ENCODE data around the gene NT5C1A. TPM values are rescaled to one million over a fixed set of nuclear protein-coding genes. Genes with fewer than 3 reads are reported as not detected.

The NT5C1A gene
- total RNA-seq, 2 experiments from 2014 or later: 1.1 to 1.3 TPM

GRCh38 chr1:39672551-39672947 is 642 bp upstream of the NT5C1A start:
- Histone ChIP-seq H3K27me3 (ENCODE audit: control insufficient read depth in 1 of 2, insufficient read depth in 2 of 2, low read length in 2 of 2) (peaks cover 45 to 46% of the 10 kb centered on the region in 2 experiments), H3K4me3 (ENCODE audit: low read length) (peak overlapping the region; percentile 28), H3K9me3 (ENCODE audit: control insufficient read depth in 1 of 2, insufficient read depth in 1 of 2, low read length in 2 of 2) (peaks cover 0 to 5% of the 10 kb centered on the region in 2 experiments), H3K36me3 (ENCODE audit: insufficient read depth, low read length) (no peaks in the 10 kb centered on the region), H3K27ac (ENCODE audit: low read depth in 1 of 2, low read length in 2 of 2) (no peak overlapping the region), H3K4me1 (ENCODE audit: insufficient read depth, low read length) (peaks cover 17% of the 10 kb centered on the region)
- intact Hi-C loops (cut with DNase I, micrococcal nuclease): loop anchor here (1.0 to 2.0 kb wide), 3 partner anchors 16 to 48 kb away; no protein-coding TSS in a partner anchor
- peak; percentile 39 for ATAC-seq (ENCODE audit: poor library complexity)
- peak in 11 of 14 experiments; percentile 27 to 69 (median 42) for DNase-seq
- ChIA-PET CTCF (interaction anchor here (1.0 to 3.7 kb wide), 5 partner anchors 15 to 66 kb away, joined by 3 to 21 read pairs (median 6); no protein-coding TSS in a partner anchor), POLR2A (interaction anchor here (1.1 to 4.7 kb wide), 4 partner anchors 8 to 47 kb away, joined by 4 to 33 read pairs (median 13); partner anchors contain the start of gene HPCAL4)
- Mint-ChIP-seq H3K4me1 (ENCODE audit: low read depth) (peaks cover 8% of the 10 kb centered on the region), H3K27ac (no peak overlapping the region), H3K4me3 (peak overlapping the region; percentile 76), H3K27me3 (peaks cover 43% of the 10 kb centered on the region), H3K36me3 (ENCODE audit: low read depth) (no peaks in the 10 kb centered on the region), H3K9me3 (no peaks in the 10 kb centered on the region)
- TF ChIP-seq, protein P1, sequence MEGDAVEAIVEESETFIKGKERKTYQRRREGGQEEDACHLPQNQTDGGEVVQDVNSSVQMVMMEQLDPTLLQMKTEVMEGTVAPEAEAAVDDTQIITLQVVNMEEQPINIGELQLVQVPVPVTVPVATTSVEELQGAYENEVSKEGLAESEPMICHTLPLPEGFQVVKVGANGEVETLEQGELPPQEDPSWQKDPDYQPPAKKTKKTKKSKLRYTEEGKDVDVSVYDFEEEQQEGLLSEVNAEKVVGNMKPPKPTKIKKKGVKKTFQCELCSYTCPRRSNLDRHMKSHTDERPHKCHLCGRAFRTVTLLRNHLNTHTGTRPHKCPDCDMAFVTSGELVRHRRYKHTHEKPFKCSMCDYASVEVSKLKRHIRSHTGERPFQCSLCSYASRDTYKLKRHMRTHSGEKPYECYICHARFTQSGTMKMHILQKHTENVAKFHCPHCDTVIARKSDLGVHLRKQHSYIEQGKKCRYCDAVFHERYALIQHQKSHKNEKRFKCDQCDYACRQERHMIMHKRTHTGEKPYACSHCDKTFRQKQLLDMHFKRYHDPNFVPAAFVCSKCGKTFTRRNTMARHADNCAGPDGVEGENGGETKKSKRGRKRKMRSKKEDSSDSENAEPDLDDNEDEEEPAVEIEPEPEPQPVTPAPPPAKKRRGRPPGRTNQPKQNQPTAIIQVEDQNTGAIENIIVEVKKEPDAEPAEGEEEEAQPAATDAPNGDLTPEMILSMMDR (IDR thresholded peaks at IDR 0.05): peak; percentile 63

DNA sequence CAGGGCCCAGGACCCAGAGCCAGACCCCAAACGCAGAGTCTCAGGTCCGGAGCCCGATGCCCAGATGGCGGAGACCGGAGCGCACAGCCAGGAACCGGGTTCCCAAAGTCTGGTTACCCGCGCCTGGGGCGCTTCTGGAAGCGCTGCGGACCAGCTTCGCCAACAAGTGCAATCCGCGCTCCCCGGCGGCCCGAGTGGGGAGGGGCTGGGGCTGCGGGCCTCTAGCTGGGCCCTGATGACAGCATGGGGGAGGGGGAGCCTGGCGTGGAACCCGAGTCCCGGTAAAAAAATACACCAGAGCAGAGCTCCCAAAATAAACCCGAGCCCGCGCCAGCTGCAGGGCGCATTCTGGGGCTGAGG is 494 bp downstream of the NT5C1A start:
- intact Hi-C loops (cut with DNase I, micrococcal nuclease): no loop called here
- ChIA-PET CTCF (interaction anchor here (1.7 to 3.7 kb wide), 3 partner anchors 12 to 49 kb away, joined by 4 to 21 read pairs (median 13); no protein-coding TSS in a partner anchor), POLR2A (interaction anchor here (1.1 to 4.7 kb wide), 3 partner anchors 9 to 49 kb away, joined by 4 to 33 read pairs (median 19); partner anchors contain the start of gene HPCAL4)
- no peak overlapping the region for H3K4me3 Mint-ChIP-seq
- TF ChIP-seq, protein P1 (IDR thresholded peaks at IDR 0.05): no peak
- no peaks in the 10 kb centered on the region for H3K36me3 Mint-ChIP-seq (ENCODE audit: low read depth)
- peak overlapping the region; percentile 41 for H3K4me3 ChIP-seq (ENCODE audit: low read length)
- peaks cover 17% of the 10 kb centered on the region for H3K4me1 ChIP-seq (ENCODE audit: insufficient read depth, low read length)
- DNase-seq (peak in 2 of 14 experiments; percentile 20 to 31), ATAC-seq (ENCODE audit: poor library complexity) (peak; percentile 17)
- H3K36me3 ChIP-seq (ENCODE audit: insufficient read depth, low read length): no peaks in the 10 kb centered on the region
- H3K9me3 ChIP-seq (ENCODE audit: control insufficient read depth in 1 of 2, insufficient read depth in 1 of 2, low read length in 2 of 2): peaks cover 0 to 5% of the 10 kb centered on the region in 2 experiments
- peaks cover 8% of the 10 kb centered on the region for H3K4me1 Mint-ChIP-seq (ENCODE audit: low read depth)
- no peak overlapping the region for H3K27ac ChIP-seq (ENCODE audit: low read depth in 1 of 2, low read length in 2 of 2)
- H3K27me3 Mint-ChIP-seq: peaks cover 43% of the 10 kb centered on the region
- no peaks in the 10 kb centered on the region for H3K9me3 Mint-ChIP-seq
- H3K27me3 ChIP-seq (ENCODE audit: control insufficient read depth in 1 of 2, insufficient read depth in 2 of 2, low read length in 2 of 2): peaks cover 43 to 46% of the 10 kb centered on the region in 2 experiments
- H3K27ac Mint-ChIP-seq: no peak overlapping the region

DNA sequence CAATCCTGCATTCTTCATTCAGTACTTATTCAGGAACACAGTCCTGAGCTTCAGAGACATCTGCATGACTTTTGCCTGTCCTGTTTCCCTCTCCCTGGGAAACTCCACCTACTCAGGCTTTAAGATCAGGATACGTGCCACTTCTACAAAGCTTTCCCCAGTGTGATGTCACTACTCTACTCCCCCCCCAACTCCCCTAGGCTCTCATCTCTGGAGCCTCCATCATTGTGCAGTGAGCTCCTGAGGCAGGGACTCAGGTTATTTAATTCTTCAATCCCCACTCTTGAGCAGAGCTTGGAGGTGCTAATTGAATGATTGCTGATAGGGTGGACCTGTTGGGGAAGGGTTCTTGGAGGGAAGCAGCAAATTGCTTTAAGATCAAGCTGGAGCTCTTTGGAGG is 1.2 kb downstream of the NT5C1A start:
- H3K9me3 Mint-ChIP-seq: no peaks in the 10 kb centered on the region
- H3K36me3 Mint-ChIP-seq (ENCODE audit: low read depth): no peaks in the 10 kb centered on the region
- TF ChIP-seq, protein P1 (IDR thresholded peaks at IDR 0.05): no peak
- ChIA-PET CTCF (interaction anchor here (1.2 to 3.7 kb wide), 5 partner anchors 11 to 49 kb away, joined by 4 to 21 read pairs (median 5); no protein-coding TSS in a partner anchor), POLR2A (interaction anchor here (3.1 to 4.7 kb wide), 2 partner anchors 10 to 22 kb away, joined by 19 to 33 read pairs; partner anchors contain the start of gene HPCAL4)
- Histone ChIP-seq H3K27me3 (ENCODE audit: control insufficient read depth in 1 of 2, insufficient read depth in 2 of 2, low read length in 2 of 2) (peaks cover 43 to 46% of the 10 kb centered on the region in 2 experiments), H3K27ac (ENCODE audit: low read depth in 1 of 2, low read length in 2 of 2) (no peak overlapping the region), H3K36me3 (ENCODE audit: insufficient read depth, low read length) (no peaks in the 10 kb centered on the region), H3K4me3 (ENCODE audit: low read length) (no peak overlapping the region), H3K4me1 (ENCODE audit: insufficient read depth, low read length) (peaks cover 17% of the 10 kb centered on the region), H3K9me3 (ENCODE audit: control insufficient read depth in 1 of 2, insufficient read depth in 1 of 2, low read length in 2 of 2) (peaks cover 0 to 5% of the 10 kb centered on the region in 2 experiments)
- intact Hi-C loops (cut with DNase I, micrococcal nuclease): no loop called here
- peaks cover 43% of the 10 kb centered on the region for H3K27me3 Mint-ChIP-seq
- DNase-seq (no peak), ATAC-seq (ENCODE audit: poor library complexity) (no peak)
- H3K4me3 Mint-ChIP-seq: peak overlapping the region; percentile 38
- H3K4me1 Mint-ChIP-seq (ENCODE audit: low read depth): peaks cover 8% of the 10 kb centered on the region
- no peak overlapping the region for H3K27ac Mint-ChIP-seq
